Epithelial cell of alveolus of lung (primary cell): ENCODE measurements around the gene CCDC122. TPM values are rescaled to one million over a fixed set of nuclear protein-coding genes. Genes with fewer than 3 reads are reported as not detected.

ENCODE experiments used
- total RNA-seq: library from RNA; depleted of rRNA; stranded (reverse); fragments of >200 nt; gene quantifications from 2 replicates; pipeline ENCODE4 v1.2.1, GENCODE V29; 2015

Gene CCDC122
- 5.8 and 8.3 TPM in 2 replicates for total RNA-seq

DNA sequence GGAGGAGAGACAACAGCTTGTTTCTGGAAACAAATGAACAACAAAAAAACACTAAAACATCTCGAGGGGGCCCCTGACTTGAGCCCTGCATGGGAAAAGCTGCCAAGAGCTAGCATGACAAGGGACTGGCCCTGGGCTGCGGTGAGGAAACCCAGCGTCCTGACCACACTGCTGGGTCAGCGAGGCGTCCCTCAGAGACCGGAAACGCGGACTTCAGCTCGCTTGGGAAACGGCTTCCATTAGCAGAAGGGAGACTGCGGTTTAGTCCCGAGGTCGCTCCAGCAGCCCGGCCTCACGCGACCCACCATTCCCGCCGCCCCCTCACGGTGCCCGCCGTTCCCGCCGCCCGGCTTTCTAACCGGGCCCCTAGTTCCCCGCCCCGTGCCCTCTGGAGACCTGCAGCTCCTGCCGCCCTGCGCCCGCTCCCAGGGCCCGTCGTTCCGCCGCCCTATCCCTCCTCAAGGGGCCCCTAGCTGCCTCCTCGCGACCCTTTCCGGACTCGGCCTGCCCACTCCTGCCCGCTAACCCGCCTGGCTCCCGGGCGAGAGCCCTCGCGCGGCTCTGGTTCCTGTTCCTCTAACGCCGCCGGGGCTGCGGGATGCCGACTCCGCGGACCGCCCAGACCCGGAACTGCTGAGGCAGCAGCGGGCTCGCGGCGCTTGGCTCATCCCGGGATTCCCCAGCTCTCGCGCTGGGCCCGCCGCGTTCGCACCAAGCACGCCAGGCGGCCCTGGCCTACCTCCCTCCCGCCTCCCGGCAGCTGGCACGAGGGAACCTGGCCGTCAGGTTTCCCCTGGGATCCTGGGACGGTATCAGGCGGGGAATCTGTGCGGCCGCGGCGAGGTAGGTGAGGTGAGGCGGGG is at the start of gene CCDC122:
CCDC122 (minus strand) TSS at position 849 of the 863 bp plus-strand sequence. CDS start 10,364 bp downstream, outside the sequence.

DNA sequence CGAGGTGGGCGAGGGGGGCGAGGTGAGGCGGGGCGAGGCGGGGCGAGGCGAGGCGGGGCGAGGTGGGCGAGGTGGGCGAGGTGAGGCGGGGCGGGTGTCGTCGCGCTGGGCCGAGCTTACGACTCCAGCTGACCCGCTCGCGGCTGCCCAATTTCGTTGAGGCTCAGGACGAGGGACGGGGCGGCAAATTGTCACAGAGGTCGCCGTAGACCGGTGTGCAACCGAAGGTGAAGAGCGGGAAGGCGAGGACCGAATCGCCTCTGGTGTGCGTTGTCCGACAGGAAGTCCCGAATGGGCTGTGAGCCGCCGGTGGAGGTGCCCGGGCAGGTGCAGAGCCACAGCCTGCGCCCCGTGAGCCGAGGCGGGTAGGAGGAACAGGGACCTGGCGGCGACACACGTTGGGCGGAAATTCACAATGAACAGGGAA is 228 bp upstream of the CCDC122 start, which contains the start of gene LACC1:
LACC1 (plus strand) TSS at position 150 of the 427 bp plus-strand sequence. CDS start 1,082 bp downstream, outside the sequence.

DNA sequence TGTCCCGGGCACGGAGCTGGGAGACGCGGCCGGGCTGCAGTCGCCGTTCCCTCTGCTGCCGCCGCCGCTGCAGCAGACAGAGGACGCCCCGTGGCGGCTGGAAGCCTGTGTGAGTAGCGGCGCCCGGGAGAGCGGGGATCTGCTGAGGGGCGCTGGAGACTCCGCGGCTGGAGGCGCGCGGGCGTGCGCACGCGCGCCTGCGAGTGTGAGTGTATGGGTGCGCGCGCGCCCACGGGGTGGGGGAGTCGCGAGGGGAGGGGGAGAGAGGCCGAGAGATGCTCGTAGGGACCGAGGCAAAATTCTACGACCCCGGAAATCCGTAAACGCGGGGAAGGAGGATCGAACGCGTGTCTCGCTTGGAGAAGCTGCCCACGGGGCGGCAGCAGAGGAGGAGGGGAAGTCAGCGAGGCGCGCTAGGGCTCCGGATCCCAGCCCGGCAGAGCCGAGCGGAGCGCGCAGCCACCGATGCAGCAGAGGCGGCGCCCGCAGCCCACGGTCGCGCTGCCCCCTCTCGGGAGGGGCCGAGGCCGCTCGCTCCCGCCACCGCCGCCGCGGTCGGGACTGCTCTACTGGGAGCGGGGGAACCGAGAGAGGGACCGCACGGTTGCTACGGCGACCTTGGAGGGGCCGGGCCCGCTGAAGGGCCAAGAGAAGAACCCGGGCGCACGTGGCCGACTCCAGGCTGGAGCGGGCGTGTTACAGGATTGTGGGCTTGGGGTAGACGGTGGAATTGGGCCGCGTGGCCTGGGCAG is 92.6 kb downstream of the CCDC122 start, which contains the start of gene ENOX1:
ENOX1 (minus strand) TSS at position 207 of the 752 bp plus-strand sequence.

Other genes starting within 250 kb of the CCDC122 start
- gene ENOX1, start 92.8 kb downstream of the CCDC122 start, total RNA-seq, result 2.2 and 2.8 TPM in 2 replicates
- 4.1 and 5.0 TPM in 2 replicates for gene LACC1, start 164 bp upstream of the CCDC122 start, total RNA-seq